SU-DHL-6 (cell line): ENCODE data around the gene LTB.

Experiments used
- H2AFZ ChIP-seq: fragments of 200-600 bp; sonication (generic); 2 replicates; pipeline ENCODE4 v1.6.1; 2014; ENCODE audit warnings: low read depth, mild to moderate bottlenecking, moderate library complexity, mixed read lengths, antibody characterized with exemption, low read length; ENCODE audit not compliant: severe bottlenecking
- H3F3A ChIP-seq: fragments of 200-600 bp; shearing (Covaris generic); 2 replicates; pipeline ENCODE4 v1.6.0; 2016; ENCODE audit warnings: antibody characterized with exemption, mild to moderate bottlenecking; ENCODE audit not compliant: insufficient read depth
- H3K27ac ChIP-seq: fragments of 200-600 bp; sonication (generic); 2 replicates; pipeline ENCODE4 v1.5.1; 2016; ENCODE audit warnings: low read depth, mild to moderate bottlenecking, low read length, moderate library complexity, mixed read lengths
- H3K27me3 ChIP-seq: fragments of 200-600 bp; sonication (generic), shearing (Covaris generic); 2 replicates; pipeline ENCODE4 v1.6.0; 2014; ENCODE audit warnings: mild to moderate bottlenecking, low read length
- H3K36me3 ChIP-seq: fragments of 200-600 bp; sonication (generic); 2 replicates; pipeline ENCODE4 v1.6.1; 2014; ENCODE audit warnings: mild to moderate bottlenecking, low read length, mixed read lengths
- H3K4me2 ChIP-seq: fragments of 300-600, 200-600 bp; shearing (Covaris generic), sonication (generic); 2 replicates; pipeline ENCODE4 v1.6.0; 2014; ENCODE audit warnings: low read length, low read depth, mild to moderate bottlenecking; ENCODE audit not compliant: poor library complexity, severe bottlenecking
- H3K4me3 ChIP-seq: fragments of 200-600 bp; sonication (generic); 2 replicates; pipeline ENCODE4 v1.5.1; 2014; ENCODE audit warnings: antibody characterized with exemption, low read length, mild to moderate bottlenecking, mixed read lengths; ENCODE audit not compliant: insufficient read depth, poor library complexity, severe bottlenecking
- H3K79me2 ChIP-seq: fragments of 200-600 bp; sonication (generic); 2 replicates; pipeline ENCODE4 v1.6.1; 2014; ENCODE audit warnings: mild to moderate bottlenecking, low read length, moderate library complexity; ENCODE audit not compliant: insufficient read depth
- H3K9ac ChIP-seq: fragments of 200-600 bp; sonication (generic); 2 replicates; pipeline ENCODE4 v1.7.0; 2014; ENCODE audit warnings: mild to moderate bottlenecking, low read length
- H3K9me2 ChIP-seq: fragments of 200-600 bp; sonication (generic); replicated peaks from 2 replicates; pipeline ENCODE4 v1.6.1; 2014; ENCODE audit warnings: low read length; ENCODE audit not compliant: insufficient read depth
- H3K9me3 ChIP-seq: fragments of 200-600 bp; sonication (generic); 2 replicates; pipeline ENCODE4 v1.6.1; 2014; ENCODE audit warnings: low read length, mixed read lengths; ENCODE audit not compliant: insufficient read depth
- H4K20me1 ChIP-seq: fragments of 200-600 bp; sonication (generic); 2 replicates; pipeline ENCODE4 v1.6.1; 2014; ENCODE audit warnings: low read depth, mild to moderate bottlenecking, antibody characterized with exemption, low read length, moderate library complexity, mixed read lengths
- EZH2phosphoT487 ChIP-seq: fragments of 200-600 bp; sonication (generic), shearing (Covaris generic); conservative IDR thresholded peaks from 2 replicates; pipeline ENCODE4 v1.6.1; 2018; ENCODE audit warnings: mild to moderate bottlenecking, antibody characterized with exemption, low read length, moderate library complexity, mixed read lengths
- TF ChIP-seq, protein P1 (sequence below): fragments of 200-600 bp; sonication (generic); IDR thresholded peaks from one replicate; pipeline ENCODE4 v1.5.1; 2017; ENCODE audit warnings: antibody characterized with exemption, mild to moderate bottlenecking, low read length, moderate library complexity; ENCODE audit not compliant: insufficient read depth, poor library complexity, severe bottlenecking

The LTB gene

GRCh38 chr6:31582230-31582643, at the start of gene LTB:
TSS of gene LTB (minus strand) at chr6:31582424. CDS start at chr6:31582417, 7 bp downstream.
- Histone ChIP-seq H4K20me1 (no peaks in the 10 kb centered on the region), H3F3A (peaks cover 85% of the 10 kb centered on the region), H3K9ac (peak within 1 kb of the TSS; percentile 87), H3K27me3 (no peaks in the 10 kb centered on the region), H3K9me2 (no peaks in the 10 kb centered on the region), H3K4me3 (peak within 1 kb of the TSS; percentile 86), H3K27ac (peak within 1 kb of the TSS; percentile 92), H3K4me2 (peak within 1 kb of the TSS; percentile 86), H3K36me3 (no peaks in the 10 kb centered on the region; the same call in 1 of the 2 replicates), H2AFZ (no peak within 1 kb of the TSS), H3K9me3 (no peaks in the 10 kb centered on the region), H3K79me2 (peaks cover 19% of the 10 kb centered on the region)
- no peak for TF ChIP-seq EZH2phosphoT487
- TF ChIP-seq, protein P1, sequence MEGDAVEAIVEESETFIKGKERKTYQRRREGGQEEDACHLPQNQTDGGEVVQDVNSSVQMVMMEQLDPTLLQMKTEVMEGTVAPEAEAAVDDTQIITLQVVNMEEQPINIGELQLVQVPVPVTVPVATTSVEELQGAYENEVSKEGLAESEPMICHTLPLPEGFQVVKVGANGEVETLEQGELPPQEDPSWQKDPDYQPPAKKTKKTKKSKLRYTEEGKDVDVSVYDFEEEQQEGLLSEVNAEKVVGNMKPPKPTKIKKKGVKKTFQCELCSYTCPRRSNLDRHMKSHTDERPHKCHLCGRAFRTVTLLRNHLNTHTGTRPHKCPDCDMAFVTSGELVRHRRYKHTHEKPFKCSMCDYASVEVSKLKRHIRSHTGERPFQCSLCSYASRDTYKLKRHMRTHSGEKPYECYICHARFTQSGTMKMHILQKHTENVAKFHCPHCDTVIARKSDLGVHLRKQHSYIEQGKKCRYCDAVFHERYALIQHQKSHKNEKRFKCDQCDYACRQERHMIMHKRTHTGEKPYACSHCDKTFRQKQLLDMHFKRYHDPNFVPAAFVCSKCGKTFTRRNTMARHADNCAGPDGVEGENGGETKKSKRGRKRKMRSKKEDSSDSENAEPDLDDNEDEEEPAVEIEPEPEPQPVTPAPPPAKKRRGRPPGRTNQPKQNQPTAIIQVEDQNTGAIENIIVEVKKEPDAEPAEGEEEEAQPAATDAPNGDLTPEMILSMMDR = no peak

DNA sequence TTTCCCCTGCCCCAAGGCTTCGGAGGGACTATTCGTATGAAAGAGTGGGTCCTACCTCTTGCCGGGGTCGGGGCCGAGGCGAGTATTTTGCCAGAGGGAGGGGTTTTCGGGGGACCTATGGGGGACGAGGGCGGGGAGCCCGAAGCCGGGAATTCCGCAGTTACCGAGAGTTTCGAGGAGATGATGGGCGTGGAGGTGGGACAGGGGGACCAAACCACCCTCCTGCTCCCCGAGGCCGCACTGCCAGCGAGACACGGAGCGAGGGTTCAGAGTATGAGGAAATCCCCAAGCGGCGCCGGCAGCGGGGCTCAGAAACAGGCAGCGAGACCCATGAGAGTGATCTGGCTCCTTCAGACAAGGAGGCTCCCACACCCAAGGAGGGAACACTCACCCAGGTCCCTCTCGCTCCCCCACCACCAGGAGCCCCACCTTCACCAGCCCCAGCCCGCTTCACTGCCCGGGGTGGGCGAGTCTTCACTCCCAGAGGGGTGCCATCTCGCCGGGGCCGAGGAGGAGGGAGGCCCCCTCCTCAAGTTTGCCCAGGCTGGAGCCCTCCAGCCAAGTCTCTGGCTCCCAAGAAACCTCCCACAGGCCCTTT, 49.6 kb upstream of the LTB start:
- TF ChIP-seq, protein P1 = no peak
- TF ChIP-seq EZH2phosphoT487 = no peak
- H3K9ac ChIP-seq = no peak overlapping the region
- H3K27ac ChIP-seq = no peak overlapping the region
- H3K27me3 ChIP-seq = no peaks in the 10 kb centered on the region
- H3K9me3 ChIP-seq = no peaks in the 10 kb centered on the region
- no peak overlapping the region for H3K4me2 ChIP-seq
- peaks cover 55% of the 10 kb centered on the region for H3K36me3 ChIP-seq
- H3K9me2 ChIP-seq = no peaks in the 10 kb centered on the region
- H2AFZ ChIP-seq = no peak overlapping the region
- H4K20me1 ChIP-seq = no peaks in the 10 kb centered on the region; the same call in 1 of the 2 replicates
- H3K4me3 ChIP-seq = no peak overlapping the region
- peaks cover 11% of the 10 kb centered on the region; the same call in 1 of the 2 replicates for H3K79me2 ChIP-seq
- peaks cover 33% of the 10 kb centered on the region for H3F3A ChIP-seq

DNA sequence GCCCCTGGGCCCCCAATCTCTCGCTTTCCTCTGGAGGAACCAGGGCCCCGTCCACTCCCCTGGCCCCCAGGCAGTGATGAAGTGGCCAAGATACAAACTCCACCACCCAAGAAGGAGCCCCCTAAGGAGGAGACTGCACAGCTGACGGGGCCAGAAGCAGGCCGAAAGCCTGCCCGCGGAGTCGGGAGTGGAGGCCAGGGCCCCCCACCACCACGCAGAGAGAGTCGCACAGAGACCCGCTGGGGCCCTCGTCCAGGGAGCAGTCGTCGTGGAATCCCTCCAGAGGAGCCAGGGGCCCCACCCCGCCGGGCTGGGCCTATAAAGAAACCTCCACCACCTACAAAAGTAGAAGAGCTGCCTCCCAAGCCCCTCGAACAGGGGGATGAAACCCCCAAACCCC, 49.0 kb upstream of the LTB start:
- H3F3A ChIP-seq = peaks cover 27% of the 10 kb centered on the region
- H3K79me2 ChIP-seq = peaks cover 17% of the 10 kb centered on the region
- H3K27ac ChIP-seq = no peak overlapping the region
- no peaks in the 10 kb centered on the region for H3K9me3 ChIP-seq
- H3K36me3 ChIP-seq = peaks cover 56% of the 10 kb centered on the region
- no peaks in the 10 kb centered on the region for H3K9me2 ChIP-seq
- no peak for TF ChIP-seq EZH2phosphoT487
- TF ChIP-seq, protein P1 = no peak
- no peak overlapping the region for H2AFZ ChIP-seq
- no peaks in the 10 kb centered on the region for H3K27me3 ChIP-seq
- no peak overlapping the region for H3K9ac ChIP-seq
- no peaks in the 10 kb centered on the region; the same call in 1 of the 2 replicates for H4K20me1 ChIP-seq
- H3K4me3 ChIP-seq = no peak overlapping the region
- H3K4me2 ChIP-seq = no peak overlapping the region
